ENCODE results near the gene MLLT10. TPM values are rescaled to one million over a fixed set of nuclear protein-coding genes. Genes with fewer than 3 reads are reported as not detected.
A peak's percentile ranks its signal among the peaks of the same experiment; 100 is the strongest.
"Not testable (repeated sequence)": the region's sequence is repeated elsewhere in the genome, so short reads cannot be mapped to it uniquely, and the experiment has no call there.

MLLT10 gene
- total and polyA plus RNA-seq, 4 donors: 20.6 to 97.8 (median 35.7) TPM

DNA sequence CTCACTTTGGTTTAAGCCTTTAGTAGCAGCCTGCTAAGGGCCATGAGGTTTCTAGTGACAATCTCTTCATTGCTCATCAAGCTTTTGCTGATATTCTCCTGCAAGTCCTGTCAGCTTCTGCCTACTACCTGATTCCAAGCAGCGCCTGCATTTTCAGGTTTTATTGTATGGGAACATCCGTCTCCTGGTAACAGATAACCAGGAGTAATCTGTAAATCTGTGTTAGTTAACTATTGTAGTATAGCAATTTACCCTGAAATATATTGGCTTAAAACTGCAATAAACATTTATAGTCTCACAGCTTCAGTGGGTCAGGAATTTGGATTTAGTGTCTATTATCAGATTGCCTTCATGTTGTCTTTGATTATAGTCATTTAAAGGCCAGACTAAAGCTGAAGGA lies 94.0 kb downstream of the MLLT10 start:
- H3K27ac ChIP-seq (ENCODE audit: low read depth in 1 of 2, low read length in 1 of 2): no peak overlapping the region
- H3K9ac ChIP-seq (ENCODE audit: insufficient read depth in 1 of 2, low read length in 2 of 2): no peak overlapping the region
- no peaks in the 10 kb centered on the region for H3K9me3 ChIP-seq (ENCODE audit: control insufficient read depth in 4 of 4, insufficient read depth in 3 of 4, low read length in 3 of 4)
- WGBS, 2 donors: 98 to 100% methylated on average over 2 of the region's 2 CpGs
- DNase-seq: no peak
- no peak for TF ChIP-seq CTCF (IDR thresholded peaks at IDR 0.05; ENCODE audit: control extremely low read depth, extremely low read depth)
- H3K4me1 ChIP-seq (ENCODE audit: control insufficient read depth in 5 of 5, insufficient read depth in 5 of 5, low read length in 5 of 5): peaks cover 0 to 18% (median 0%) of the 10 kb centered on the region in 5 donors
- peaks cover 0 to 14% (median 5%) of the 10 kb centered on the region in 4 donors for H3K36me3 ChIP-seq (ENCODE audit: control insufficient read depth in 4 of 4, insufficient read depth in 4 of 4, low read length in 4 of 4)
- no peak overlapping the region for H3K4me3 ChIP-seq
- no peaks in the 10 kb centered on the region for H3K27me3 ChIP-seq (ENCODE audit: control insufficient read depth in 3 of 3, insufficient read depth in 3 of 3, low read length in 2 of 3)
- ATAC-seq (ENCODE audit: insufficient read depth, low FRiP score): no peak

DNA sequence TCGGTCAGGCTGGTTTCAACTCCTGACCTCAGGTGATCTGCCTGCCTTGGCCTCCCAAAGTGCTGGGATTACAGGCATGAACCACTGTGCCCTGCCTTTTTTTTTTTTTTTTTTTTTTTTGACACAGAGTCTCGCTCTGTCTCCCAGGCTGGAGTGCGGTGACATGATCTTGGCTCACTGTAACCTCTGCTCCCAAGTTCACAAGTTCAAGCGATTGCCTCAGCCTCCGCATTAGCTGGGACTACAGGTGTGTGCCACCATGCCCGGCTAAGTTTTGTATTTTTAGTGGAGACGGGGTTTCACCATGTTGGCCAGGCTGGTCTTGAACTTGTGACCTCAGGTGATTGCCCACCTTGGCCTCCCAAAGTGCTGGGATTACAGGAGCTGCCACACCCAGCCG lies 94.6 kb downstream of the MLLT10 start:
- Histone ChIP-seq H3K36me3 (ENCODE audit: control insufficient read depth in 4 of 4, insufficient read depth in 4 of 4, low read length in 4 of 4) (peaks cover 0 to 14% (median 6%) of the 10 kb centered on the region in 4 donors), H3K4me1 (ENCODE audit: control insufficient read depth in 5 of 5, insufficient read depth in 5 of 5, low read length in 5 of 5) (peaks cover 0 to 11% (median 0%) of the 10 kb centered on the region in 5 donors)
- not testable (repeated sequence) for H3K9ac ChIP-seq (ENCODE audit: insufficient read depth in 1 of 2, low read length in 2 of 2); H3K9me3 ChIP-seq (ENCODE audit: control insufficient read depth in 4 of 4, insufficient read depth in 3 of 4, low read length in 3 of 4); DNase-seq; H3K4me3 ChIP-seq; ATAC-seq (ENCODE audit: insufficient read depth, low FRiP score); H3K27me3 ChIP-seq (ENCODE audit: control insufficient read depth in 3 of 3, insufficient read depth in 3 of 3, low read length in 2 of 3); H3K27ac ChIP-seq (ENCODE audit: low read depth in 1 of 2, low read length in 1 of 2)
- 97 to 98% methylated on average over 7 to 8 of the region's 8 CpGs for WGBS, 2 donors

DNA sequence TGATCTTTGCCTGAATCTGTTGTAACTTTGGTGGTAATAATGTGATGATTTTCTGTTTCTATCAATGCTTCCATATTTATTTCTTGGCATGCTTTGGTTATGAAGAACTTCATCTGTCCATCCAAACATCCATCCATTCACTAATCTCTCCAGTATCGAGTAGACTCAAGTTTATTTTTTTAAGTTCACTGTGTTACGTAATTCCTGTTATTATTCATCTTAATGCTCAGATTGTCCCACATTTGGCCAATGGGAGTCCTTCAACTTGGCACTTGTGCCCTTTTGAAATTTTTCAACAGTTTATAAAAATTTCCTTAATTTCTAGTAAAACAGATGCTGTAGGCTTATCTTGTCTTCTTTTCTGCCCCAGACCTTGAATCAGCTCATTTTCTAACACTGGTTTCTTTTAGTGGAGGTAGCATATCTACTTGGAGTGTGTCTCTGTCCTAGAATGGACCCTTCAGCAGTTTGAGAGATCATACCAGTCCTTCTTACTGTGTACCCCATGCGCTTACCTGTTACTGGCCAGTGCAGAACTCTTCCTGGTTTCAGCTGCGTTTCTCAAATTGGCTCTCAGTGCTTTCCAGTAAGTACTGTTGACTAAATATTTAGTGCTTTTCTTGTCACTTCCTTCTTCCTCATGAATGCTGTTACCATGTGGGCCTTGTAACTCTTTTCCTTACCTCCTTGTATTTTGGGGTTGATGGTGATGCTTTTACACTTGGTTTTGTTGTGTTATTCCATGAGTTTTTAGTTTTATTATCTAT lies 100.8 kb downstream of the MLLT10 start:
- ATAC-seq (ENCODE audit: insufficient read depth, low FRiP score): peak; percentile 70
- WGBS, 2 donors: 67 to 72% methylated on average over 4 of the region's 4 CpGs
- peaks cover 0 to 13% (median 4%) of the 10 kb centered on the region in 4 donors for H3K36me3 ChIP-seq (ENCODE audit: control insufficient read depth in 4 of 4, insufficient read depth in 4 of 4, low read length in 4 of 4)
- H3K9me3 ChIP-seq (ENCODE audit: control insufficient read depth in 4 of 4, insufficient read depth in 3 of 4, low read length in 3 of 4): no peaks in the 10 kb centered on the region
- H3K4me3 ChIP-seq: no peak overlapping the region
- H3K9ac ChIP-seq (ENCODE audit: insufficient read depth in 1 of 2, low read length in 2 of 2): no peak overlapping the region
- no peaks in the 10 kb centered on the region for H3K27me3 ChIP-seq (ENCODE audit: control insufficient read depth in 3 of 3, insufficient read depth in 3 of 3, low read length in 2 of 3)
- no peak for TF ChIP-seq CTCF (IDR thresholded peaks at IDR 0.05; ENCODE audit: control extremely low read depth, extremely low read depth)
- peaks cover 0 to 4% (median 0%) of the 10 kb centered on the region in 5 donors for H3K4me1 ChIP-seq (ENCODE audit: control insufficient read depth in 5 of 5, insufficient read depth in 5 of 5, low read length in 5 of 5)
- H3K27ac ChIP-seq (ENCODE audit: low read depth in 1 of 2, low read length in 1 of 2): no peak overlapping the region
- DNase-seq: no peak

GRCh38 chr10:21637795-21638194 lies 103.8 kb downstream of the MLLT10 start:
- H3K27me3 ChIP-seq (ENCODE audit: control insufficient read depth in 3 of 3, insufficient read depth in 3 of 3, low read length in 2 of 3): no peaks in the 10 kb centered on the region
- no peaks in the 10 kb centered on the region for H3K9me3 ChIP-seq (ENCODE audit: control insufficient read depth in 4 of 4, insufficient read depth in 3 of 4, low read length in 3 of 4)
- DNase-seq: no peak
- no peak for TF ChIP-seq CTCF (IDR thresholded peaks at IDR 0.05; ENCODE audit: control extremely low read depth, extremely low read depth)
- no peak overlapping the region for H3K9ac ChIP-seq (ENCODE audit: insufficient read depth in 1 of 2, low read length in 2 of 2)
- no peak for ATAC-seq (ENCODE audit: insufficient read depth, low FRiP score)
- 90 to 94% methylated on average over 3 of the region's 3 CpGs for WGBS, 2 donors
- no peak overlapping the region for H3K27ac ChIP-seq (ENCODE audit: low read depth in 1 of 2, low read length in 1 of 2)
- H3K36me3 ChIP-seq (ENCODE audit: control insufficient read depth in 4 of 4, insufficient read depth in 4 of 4, low read length in 4 of 4): peaks cover 0 to 12% (median 0%) of the 10 kb centered on the region in 4 donors
- peaks cover 0 to 4% (median 0%) of the 10 kb centered on the region in 5 donors for H3K4me1 ChIP-seq (ENCODE audit: control insufficient read depth in 5 of 5, insufficient read depth in 5 of 5, low read length in 5 of 5)
- H3K4me3 ChIP-seq: no peak overlapping the region

All from lung (tissue), 12 donors.